HG02885 (cell line): Measurements from ENCODE around the gene TRIP13.

Experiments used
- ATAC-seq: cut with Tn5 transposase; IDR thresholded peaks from one replicate; pipeline ENCODE4 v1.9.1; 2021; ENCODE audit warnings: mild to moderate bottlenecking; ENCODE audit not compliant: unreplicated experiment, poor library complexity

The TRIP13 gene

DNA sequence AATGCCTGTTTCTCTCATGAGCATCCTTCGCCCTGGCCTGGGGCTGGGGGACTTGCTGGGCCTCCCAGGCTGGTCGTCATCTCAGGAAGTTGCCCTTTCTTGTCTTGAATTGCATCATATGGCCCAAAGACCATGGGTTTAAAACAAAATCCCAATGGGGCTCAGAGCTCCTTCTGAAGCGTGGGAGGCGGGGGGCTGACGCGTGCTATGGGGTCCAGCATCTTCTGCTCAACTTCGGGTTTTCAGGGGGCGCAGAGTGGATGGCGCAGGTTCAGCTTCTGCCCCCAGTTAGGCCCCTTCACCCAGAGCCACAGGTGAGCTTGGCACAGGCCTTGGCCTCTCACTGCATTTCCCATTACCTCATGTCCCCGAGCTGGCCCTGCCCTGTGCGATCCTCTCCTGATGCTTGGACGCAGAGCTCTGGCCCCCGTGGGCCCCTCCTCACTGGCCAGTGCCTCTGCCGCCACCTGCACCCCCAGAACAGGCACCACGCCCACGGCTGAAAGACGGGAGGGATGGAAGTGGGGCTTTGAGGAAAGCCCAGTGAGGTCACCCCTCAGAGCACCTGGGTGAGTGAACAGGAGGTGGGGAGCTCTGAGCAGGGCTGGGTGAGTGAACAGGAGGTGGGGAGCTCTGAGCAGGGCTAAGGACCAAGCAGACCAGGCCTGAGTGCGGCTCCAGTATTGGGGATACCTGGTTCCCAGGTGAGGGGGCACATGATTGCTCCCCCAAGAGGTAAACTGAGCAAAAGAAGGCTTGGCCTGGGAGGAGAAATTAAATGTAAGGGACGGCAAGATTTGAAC is 56.0 kb downstream of the TRIP13 start:
- ATAC-seq: no peak

DNA sequence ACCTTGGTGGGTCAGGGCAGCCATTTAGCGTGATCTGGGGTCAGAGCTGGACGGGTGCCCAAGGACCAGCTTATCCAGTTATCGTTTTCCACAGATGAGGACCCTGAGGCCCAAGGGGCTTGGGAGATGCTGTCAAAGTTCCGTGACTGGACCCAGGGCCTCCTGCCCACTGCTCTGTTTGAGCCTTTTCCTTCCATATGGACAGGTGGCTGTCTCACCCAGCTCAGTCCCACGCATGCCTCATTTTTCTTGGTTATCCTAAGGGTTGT is 56.5 kb downstream of the TRIP13 start:
- ATAC-seq: no peak

GRCh38 chr5:949815-950560 is 57.3 kb downstream of the TRIP13 start:
- ATAC-seq: no peak

DNA sequence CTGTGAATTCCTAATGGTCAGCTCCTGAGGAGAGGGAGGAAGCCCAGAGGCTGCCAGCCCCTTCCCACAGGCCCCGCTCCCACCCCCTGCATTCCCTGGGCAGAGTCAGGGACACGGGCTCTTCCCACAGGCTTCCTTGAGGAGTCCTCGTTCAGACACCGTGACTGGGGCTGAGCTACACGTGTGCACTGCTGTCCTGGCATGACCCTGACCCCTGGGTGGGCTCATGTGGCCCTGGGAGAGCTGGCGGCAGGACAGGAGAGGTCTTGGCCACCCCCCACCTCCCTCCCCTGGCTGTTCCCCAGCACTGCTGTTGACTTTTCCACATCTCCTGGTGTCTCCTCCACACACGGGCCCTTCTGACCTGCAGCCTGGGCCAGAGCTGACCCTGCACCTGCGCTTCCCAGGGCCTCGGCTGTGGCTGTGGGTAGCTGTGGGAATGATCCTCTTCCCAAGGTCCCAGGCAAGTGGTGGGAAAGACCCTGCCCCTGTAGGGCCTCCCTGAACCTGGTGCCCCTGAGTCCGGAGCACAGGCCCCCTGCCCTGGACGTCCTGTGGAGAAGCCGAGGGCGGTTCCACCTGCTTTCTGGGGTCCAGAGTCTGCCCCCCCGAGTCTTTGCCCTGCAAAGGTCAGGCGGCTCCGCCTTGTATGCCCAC is 59.4 kb downstream of the TRIP13 start:
- ATAC-seq: no peak

DNA sequence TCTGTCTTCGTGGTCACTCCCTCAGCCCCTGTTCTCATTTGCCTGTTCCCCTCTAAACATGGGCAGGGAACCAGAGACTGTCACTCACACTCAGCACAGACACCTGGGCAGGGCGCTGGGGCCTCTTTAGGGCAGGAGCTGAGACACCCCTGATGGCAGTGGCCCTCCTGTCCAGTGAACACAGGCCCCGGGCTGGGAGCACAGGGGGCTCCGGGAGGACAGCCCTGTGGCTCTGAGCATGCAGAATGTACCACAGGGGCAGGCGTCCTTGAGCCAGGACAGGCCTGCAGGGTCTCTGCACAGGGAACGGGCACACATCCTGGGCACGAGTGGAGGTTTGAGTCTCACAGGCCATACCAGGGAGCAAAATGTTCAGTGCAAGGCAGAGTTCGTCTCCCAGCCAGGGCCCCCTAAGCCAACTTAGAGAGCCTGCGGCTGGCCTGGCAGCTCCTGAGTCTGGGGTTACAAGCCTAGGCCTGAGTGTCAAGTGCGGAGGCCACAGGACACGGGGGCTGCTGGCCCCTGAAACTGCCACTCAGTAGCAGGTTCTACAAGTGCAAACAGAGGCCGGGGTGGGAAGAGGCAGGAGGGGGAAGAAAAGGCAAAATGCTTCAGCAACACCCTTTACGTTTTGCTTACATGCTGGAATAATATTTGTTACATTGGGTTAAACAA is 60.0 kb downstream of the TRIP13 start:
- no peak for ATAC-seq

DNA sequence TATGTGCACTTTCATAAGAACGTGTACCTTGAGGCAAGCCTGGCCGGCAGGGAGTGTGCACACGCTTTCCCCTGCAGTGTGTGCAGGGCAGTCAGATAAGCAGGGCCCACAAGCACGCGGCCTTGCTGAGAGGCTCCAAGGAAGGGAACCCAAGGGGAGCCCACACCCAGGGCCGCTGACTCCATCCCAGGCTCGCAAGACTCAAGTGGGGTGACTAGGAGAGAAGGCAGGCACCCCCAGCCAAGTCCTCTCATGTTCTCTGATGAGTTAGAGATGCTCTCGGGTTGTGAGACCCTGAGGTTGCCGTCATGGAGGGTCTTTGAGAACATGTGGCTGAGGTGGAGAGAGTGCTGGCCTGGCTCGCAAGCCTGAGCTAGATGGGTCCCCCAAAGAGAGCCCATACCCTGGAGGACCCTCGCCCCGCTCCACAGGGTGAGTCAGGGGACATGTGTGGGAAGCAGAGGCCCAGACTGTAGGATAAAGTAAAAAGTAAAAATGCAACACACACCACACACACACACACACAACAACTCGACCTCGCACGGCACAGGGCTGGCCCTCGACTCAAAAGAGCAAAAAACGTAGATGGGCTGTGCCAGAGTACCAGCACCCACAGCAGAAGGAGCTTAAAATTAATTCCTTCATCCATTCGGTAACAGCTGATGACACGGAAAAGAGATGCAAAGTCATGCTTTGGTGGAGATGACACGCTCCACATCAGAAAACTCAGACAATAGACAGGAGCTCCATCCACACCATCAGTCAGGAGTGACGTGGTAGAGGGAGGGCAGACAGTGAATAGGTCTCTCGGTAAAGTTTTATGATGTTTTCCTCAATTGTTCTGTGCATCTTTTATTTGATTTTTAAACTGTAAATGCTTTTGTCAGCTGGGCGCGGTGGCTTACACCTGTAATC is 61.1 kb downstream of the TRIP13 start:
- ATAC-seq: no peak

GRCh38 chr5:955886-956761 is 63.4 kb downstream of the TRIP13 start:
- no peak for ATAC-seq

- peak; percentile 68 for ATAC-seq
These were observed 64.5 kb downstream of the TRIP13 start for GRCh38 chr5:956941-957747.

DNA sequence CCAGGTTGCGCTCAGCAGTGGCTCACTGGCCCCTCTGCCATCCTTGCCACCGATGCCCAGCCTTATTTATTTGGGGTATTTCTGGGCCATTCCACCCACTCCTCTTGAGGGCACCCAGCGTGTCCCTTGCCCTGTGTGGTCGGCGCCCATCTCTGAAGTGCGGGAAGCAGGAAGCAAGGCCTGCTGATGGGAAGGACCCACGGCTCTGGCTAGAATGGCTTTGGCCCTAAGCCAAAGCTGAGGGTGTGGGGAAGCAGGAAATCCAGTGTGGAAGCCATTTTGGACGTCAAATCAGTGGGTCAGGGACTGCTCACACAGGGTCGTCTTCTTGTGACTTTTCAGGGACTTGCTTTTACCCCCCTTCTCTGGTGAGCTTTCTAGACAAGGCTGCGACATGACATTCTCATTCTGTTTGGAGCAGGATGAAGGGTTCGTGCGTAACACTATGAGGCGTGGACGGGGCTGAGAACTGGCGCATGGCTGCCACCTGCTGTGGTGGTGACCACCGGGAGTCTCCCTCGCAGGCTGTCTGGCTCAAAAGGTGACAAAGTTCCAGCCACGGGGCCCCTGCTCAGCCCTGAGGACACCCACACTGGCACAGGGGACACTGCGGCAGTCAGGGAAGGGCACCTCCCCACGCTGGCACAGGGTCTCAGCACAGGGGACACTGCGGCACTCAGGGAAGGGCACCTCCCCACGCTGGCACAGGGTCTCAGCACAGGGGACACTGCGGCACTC is 65.2 kb downstream of the TRIP13 start:
- no peak for ATAC-seq

DNA sequence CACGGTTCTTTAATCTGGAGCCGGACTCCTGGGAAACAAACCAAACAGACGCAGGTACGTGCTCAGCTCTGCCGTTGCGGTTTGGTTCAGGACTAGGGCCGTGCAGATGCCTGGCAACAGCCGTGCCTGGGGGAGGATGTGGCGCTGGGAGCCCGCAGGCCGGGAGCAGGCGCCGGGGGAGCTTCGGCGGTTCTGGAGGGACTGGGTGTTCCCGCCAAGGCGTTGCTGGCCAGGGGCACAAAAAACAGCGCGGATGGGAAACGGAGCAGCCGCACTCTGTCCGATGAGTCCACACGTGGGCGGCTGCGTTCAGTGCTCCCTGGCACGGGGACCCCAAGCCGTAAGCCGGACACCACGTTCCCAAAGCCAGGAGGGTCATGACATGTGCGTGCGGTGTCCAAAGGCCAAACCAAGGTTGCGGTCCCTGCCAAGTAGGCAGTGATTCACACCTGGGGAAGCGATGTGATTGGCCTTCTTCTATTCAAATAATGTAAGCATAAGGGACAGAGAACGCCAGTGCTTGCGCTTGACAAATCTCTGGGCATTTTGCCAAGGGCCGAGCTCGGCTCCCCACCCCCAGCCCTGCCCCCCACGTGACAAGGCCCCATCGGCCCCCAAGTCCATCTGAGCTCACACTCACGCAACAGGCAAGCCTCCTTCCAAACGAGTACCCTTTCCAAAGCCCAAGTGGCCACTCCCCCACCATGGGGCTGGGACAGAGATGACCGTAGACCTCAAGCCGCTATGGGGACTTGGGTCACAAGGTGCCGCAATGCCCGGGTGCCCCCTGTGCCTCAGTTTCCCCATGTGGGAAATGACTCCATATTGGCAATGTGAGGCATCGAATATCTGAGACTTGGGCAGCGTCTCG is 66.3 kb downstream of the TRIP13 start:
- no peak for ATAC-seq

DNA sequence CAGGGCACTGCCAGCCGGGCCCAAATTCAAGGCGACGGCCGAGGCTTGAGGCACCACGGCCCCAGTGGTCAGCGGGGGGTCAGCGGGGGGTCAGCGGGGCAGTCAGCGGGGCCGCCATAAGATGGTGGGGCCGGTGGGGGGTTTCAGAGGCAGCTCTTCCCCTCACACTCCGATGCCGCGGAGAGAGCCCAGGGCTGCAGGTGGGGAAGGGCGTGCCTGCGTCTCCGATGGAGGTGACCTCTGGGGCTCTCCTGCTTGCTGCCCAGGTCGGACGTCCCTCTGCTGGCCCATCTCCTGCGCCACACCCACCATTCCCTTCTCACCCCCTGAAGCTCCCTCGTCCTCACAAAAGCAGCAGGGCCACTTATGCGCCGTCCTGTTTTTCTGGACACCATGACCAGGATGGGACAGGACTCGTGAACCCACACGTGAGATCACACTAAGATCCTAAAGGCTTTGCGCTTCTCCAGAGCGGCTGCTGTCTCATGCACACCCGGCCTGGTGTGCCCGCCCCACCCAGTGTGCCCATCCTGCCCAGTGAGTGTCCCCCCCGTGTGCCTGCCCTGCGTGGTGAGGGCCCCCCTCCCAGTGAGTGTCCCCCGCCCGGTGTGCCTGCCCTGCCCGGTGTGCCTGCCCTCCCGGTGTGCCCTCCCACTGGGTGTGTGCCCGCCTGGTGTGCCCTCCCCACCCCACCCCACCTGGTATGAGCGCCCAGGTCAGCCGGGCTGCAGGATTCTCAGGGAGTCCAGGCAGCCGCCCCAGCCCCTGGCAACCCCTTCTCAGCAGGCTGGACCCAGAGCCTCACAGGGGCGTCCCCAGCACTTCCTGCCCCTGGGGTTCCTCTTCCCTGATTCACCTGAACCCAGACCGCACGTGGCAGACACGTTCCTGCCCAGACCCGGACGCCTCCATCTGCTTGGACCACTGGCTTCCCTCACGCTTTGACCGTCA is 67.2 kb downstream of the TRIP13 start:
- ATAC-seq: no peak

DNA sequence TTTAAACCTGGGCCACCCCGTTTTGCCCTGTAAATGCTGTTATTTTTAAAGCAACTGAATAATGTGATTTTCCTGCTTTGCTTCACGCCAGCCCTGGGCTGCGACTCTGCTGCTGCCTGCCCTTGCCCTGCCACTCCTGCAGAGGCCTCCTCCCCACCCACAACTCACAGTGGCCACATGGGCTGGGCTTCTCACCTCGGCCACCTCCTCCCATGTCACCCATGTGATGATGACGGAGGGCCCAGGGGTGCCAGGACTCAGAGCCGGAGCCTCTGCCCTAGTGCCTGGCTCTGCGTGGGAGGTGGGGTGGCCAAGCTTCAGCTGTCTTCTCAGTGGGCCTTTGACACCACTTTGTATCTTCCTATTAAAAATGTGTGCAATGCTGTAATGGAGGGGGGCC is 67.9 kb downstream of the TRIP13 start:
- ATAC-seq: no peak

DNA sequence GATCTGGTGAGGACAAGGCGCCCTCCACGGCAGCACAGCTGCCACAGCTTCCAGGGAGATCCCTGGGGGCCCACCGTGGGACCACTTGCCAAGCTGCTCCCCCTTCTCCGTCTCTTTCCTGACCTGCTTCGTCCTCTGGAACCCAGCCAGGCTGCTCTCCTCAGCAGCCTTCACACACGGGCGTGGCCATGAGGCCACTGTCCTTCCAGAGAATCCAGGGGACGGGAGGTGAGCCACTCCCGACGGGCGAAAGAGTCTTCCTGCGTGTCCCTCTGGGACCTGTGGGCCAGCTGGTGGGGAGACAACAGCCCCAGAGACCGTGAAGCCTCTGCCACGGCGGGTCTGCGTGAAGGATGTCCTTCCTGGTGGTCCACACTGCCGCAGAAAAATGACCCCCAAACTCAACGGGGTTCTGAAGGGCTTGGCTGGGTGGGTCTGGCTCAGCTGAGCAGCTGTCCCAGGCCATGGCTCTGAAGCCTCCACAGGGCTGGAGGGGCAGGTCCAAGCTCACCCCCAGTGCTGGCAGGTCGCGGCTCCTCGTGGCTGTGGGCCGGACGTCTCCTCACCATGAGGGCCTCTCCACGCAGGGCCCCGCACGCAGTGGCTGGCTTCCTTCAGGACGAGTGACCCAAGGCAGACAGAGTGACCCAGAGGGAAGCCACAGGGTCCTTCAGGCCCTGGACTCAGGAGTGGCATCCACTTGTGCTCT is 68.5 kb downstream of the TRIP13 start:
- ATAC-seq: no peak

- no peak for ATAC-seq
These were observed 69.1 kb downstream of the TRIP13 start for GRCh38 chr5:961711-962240.

DNA sequence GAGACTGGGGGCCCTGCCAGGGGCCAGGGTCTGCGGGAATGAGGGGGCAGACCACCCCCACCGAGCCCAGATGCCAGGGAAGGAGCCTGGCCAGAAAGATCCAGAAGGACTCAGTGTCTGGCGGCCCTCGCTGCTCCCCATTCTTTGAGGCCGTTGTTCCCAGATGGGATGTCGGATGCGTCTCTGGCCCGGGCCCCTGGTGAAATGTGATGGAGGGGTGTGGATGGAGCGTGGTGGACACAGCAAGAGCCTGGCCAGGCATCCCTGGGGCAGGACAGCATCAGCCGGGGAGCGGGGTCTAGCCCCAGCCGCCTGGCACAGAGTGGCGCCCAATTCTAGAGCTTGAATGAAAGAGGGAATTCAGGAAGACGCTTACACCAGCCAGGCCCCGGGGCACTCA is 69.7 kb downstream of the TRIP13 start:
- ATAC-seq: no peak
